ENCODE results near the gene SEM1.

GRCh38 chr7:96701258-96701657 lies 8.4 kb downstream of the SEM1 start:
- TF ChIP-seq CTCF (IDR thresholded peaks at IDR 0.05) (no peak), ZFX (IDR thresholded peaks at IDR 0.05; ENCODE audit: borderline replicate concordance) (no peak)

Data from 22Rv1 (cell line).